Lower lobe of right lung (tissue), 2 donors: Measurements from ENCODE around the gene MRGPRX2. TPM values are rescaled to one million over a fixed set of nuclear protein-coding genes. Genes with fewer than 3 reads are reported as not detected.

ENCODE experiments used
- ATAC-seq, 2 donors: fragments of 200-7000 bp; cut with Tn5 transposase; one replicate each; pipeline ENCODE4 v1.9.1; 2020 to 2022; ENCODE audit warnings: mild to moderate bottlenecking in 2 of 2, moderate library complexity in 2 of 2
- DNase-seq: peaks from one replicate; pipeline ENCODE4 v3.0.0-alpha.2; 2020
- H3K27ac ChIP-seq: fragments of 200-600 bp; one replicate; pipeline ENCODE4 v1.8.0; 2022
- H3K27me3 ChIP-seq: fragments of 200-600 bp; one replicate; pipeline ENCODE4 v1.8.0; 2022; ENCODE audit warnings: low read depth
- H3K36me3 ChIP-seq: fragments of 200-600 bp; one replicate; pipeline ENCODE4 v1.8.0; 2022; ENCODE audit warnings: mild to moderate bottlenecking
- H3K4me1 ChIP-seq: fragments of 200-600 bp; one replicate; pipeline ENCODE4 v1.8.0; 2022
- H3K4me3 ChIP-seq: fragments of 200-600 bp; one replicate; pipeline ENCODE4 v1.8.0; 2022; ENCODE audit warnings: mild to moderate bottlenecking
- H3K9me3 ChIP-seq: fragments of 200-600 bp; one replicate; pipeline ENCODE4 v1.8.0; 2022
- intact Hi-C: fragments of 100-400 bp; cut with DNase I; formaldehyde crosslinking; loops from one replicate; pipeline ENCODE4 v1.11.0; 2022
- total RNA-seq: library from RNA; stranded (reverse); fragmentation: NEBNext Ultra II Directional; extraction: Animal tissue kit (Norgen Biotek cat#: 25700); gene quantifications from one replicate; pipeline ENCODE4 v1.2.1, GENCODE V29; 2021
- TF ChIP-seq, protein P1 (sequence below): fragments of 200-600 bp; IDR thresholded peaks from one replicate; pipeline ENCODE4 v1.8.0; 2022; ENCODE audit warnings: antibody characterized with exemption, mild to moderate bottlenecking
- donor health status: DM: no; HTN: yes; CAD: no; lungs with severe emphysema.

MRGPRX2 gene
- total RNA-seq, 1 donor from 2014 or later: not detected

GRCh38 chr11:19026862-19027261 lies 33.7 kb downstream of the MRGPRX2 start:
- intact Hi-C loops: no loop called here
- H3K27me3 ChIP-seq: no peaks in the 10 kb centered on the region
- no peak overlapping the region for H3K27ac ChIP-seq
- no peaks in the 10 kb centered on the region for H3K36me3 ChIP-seq
- DNase-seq: no peak
- H3K4me1 ChIP-seq: no peaks in the 10 kb centered on the region
- TF ChIP-seq, protein P1, sequence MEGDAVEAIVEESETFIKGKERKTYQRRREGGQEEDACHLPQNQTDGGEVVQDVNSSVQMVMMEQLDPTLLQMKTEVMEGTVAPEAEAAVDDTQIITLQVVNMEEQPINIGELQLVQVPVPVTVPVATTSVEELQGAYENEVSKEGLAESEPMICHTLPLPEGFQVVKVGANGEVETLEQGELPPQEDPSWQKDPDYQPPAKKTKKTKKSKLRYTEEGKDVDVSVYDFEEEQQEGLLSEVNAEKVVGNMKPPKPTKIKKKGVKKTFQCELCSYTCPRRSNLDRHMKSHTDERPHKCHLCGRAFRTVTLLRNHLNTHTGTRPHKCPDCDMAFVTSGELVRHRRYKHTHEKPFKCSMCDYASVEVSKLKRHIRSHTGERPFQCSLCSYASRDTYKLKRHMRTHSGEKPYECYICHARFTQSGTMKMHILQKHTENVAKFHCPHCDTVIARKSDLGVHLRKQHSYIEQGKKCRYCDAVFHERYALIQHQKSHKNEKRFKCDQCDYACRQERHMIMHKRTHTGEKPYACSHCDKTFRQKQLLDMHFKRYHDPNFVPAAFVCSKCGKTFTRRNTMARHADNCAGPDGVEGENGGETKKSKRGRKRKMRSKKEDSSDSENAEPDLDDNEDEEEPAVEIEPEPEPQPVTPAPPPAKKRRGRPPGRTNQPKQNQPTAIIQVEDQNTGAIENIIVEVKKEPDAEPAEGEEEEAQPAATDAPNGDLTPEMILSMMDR: no peak
- H3K9me3 ChIP-seq: no peaks in the 10 kb centered on the region
- no peak for ATAC-seq
- H3K4me3 ChIP-seq: no peak overlapping the region

DNA sequence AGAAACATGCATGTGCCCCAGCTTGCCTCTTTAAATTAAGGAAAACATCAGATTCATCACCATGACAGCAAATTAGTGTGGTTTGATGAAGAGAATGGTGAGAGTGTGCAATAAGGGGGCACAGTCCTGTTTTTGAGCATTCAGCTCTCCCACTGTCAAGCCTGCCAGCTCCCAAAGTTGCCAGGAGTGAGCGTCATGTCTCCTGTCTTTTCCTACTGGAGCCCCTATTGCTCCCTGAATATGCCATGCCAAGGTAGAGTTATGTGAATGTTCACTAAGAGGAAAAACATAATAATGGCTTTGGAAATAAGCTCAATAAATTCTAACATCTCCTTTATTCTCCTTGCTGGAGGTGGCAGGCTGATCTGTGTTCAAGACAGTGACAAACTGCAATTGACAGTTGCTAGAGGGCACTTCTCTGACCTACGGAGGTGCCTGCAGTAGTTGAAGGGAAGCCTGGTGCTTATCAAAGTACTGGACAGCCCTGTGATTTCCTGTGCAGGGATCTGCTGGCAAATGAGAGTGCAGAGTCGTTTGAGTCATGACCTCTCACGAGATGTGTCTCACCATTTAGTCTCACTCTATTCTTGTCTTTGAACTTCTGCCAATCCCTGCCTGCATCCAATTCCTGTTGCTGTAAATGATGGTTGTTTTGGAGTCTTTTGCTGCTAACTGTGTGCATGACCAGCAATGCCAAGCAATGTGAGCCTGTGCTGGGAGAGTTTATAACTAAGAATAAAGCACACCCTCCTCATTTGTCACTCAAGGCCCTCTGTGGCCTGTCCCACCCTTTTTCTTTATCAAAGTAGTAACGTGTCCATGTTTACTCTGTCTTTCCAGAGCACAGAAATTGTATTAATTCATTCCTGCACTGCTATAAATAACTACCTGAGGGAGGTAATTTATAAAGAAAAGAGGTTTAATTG lies 34.8 kb downstream of the MRGPRX2 start:
- DNase-seq: no peak
- Histone ChIP-seq H3K27ac (no peak overlapping the region), H3K9me3 (no peaks in the 10 kb centered on the region), H3K4me3 (no peak overlapping the region), H3K4me1 (no peaks in the 10 kb centered on the region), H3K27me3 (no peaks in the 10 kb centered on the region), H3K36me3 (no peaks in the 10 kb centered on the region)
- intact Hi-C loops: no loop called here
- no peak for ATAC-seq
- TF ChIP-seq, protein P1: no peak

DNA sequence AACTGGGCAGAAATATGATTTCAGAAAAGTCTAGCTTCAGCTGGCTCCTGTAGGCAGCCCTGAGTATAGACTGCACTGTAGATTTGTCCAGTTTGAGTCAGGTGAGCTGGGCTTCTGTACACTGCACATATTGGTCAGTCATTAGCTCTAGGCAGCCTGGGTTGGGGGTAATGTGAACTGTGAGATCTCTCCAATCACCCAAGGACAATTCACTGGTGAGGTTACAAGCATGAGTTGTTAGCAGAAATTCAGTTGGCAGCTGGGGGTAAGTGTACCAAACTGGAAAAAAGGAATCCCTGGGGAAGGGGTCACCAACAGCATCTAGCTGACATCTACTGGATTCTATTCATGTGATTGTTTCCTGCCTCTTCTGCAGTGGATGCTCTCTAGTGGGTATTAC lies 39.7 kb downstream of the MRGPRX2 start:
- no peaks in the 10 kb centered on the region for H3K4me1 ChIP-seq
- H3K4me3 ChIP-seq: no peak overlapping the region
- ATAC-seq (no peak), DNase-seq (no peak)
- no peak overlapping the region for H3K27ac ChIP-seq
- intact Hi-C loops: no loop called here
- no peaks in the 10 kb centered on the region for H3K27me3 ChIP-seq
- TF ChIP-seq, protein P1: no peak
- no peaks in the 10 kb centered on the region for H3K9me3 ChIP-seq
- no peaks in the 10 kb centered on the region for H3K36me3 ChIP-seq

DNA sequence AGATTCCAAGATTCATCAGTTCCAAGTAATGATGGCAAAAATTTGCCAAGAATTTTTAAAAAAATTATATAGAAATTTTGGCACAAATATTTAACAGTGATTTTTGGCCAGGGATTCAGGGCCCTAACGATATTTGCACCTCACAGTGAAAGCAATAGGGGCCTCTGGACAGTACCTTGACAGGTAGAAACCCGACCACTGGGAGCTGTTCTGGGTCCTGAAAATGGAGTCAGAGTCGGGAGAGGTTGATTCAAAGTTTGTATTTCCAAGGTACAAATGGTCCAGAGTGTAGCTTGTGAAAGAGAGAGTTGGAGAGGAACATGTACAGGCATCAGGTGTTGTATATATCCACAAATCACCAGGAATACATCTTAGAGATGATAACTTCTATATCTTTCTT lies 41.6 kb downstream of the MRGPRX2 start:
- no peaks in the 10 kb centered on the region for H3K4me1 ChIP-seq
- H3K9me3 ChIP-seq: no peaks in the 10 kb centered on the region
- H3K27ac ChIP-seq: no peak overlapping the region
- H3K36me3 ChIP-seq: no peaks in the 10 kb centered on the region
- DNase-seq (no peak), ATAC-seq (no peak)
- TF ChIP-seq, protein P1: no peak
- no peaks in the 10 kb centered on the region for H3K27me3 ChIP-seq
- H3K4me3 ChIP-seq: no peak overlapping the region
- intact Hi-C loops: no loop called here

- H3K4me1 ChIP-seq: no peaks in the 10 kb centered on the region
- intact Hi-C loops: no loop called here
- DNase-seq: no peak
- ATAC-seq: no peak
- H3K27me3 ChIP-seq: no peaks in the 10 kb centered on the region
- no peak overlapping the region for H3K27ac ChIP-seq
- TF ChIP-seq, protein P1: no peak
- H3K9me3 ChIP-seq: no peaks in the 10 kb centered on the region
- H3K4me3 ChIP-seq: no peak overlapping the region
- no peaks in the 10 kb centered on the region for H3K36me3 ChIP-seq
Measured at GRCh38 chr11:19013181-19013857, 47.2 kb downstream of the MRGPRX2 start.
